NB4 (cell line): Measurements from ENCODE around the gene HLA-C.

Experiments used
- MYC ChIP-seq: IDR thresholded peaks from 2 replicates; pipeline ENCODE4 v1.6.1; 2011; ENCODE audit warnings: low read depth, low read length
- POLR2A ChIP-seq: IDR thresholded peaks from 2 replicates; pipeline ENCODE4 v1.6.1; 2011; ENCODE audit warnings: mild to moderate bottlenecking; ENCODE audit not compliant: insufficient read length; ENCODE audit errors: extremely low read depth
- TF ChIP-seq, protein P1 (sequence below): IDR thresholded peaks from one replicate; pipeline ENCODE4 v1.5.1; 2012; ENCODE audit warnings: low read depth, low read length
- TF ChIP-seq, protein P2 (sequence below): IDR thresholded peaks from 2 replicates; pipeline ENCODE4 v1.6.1; 2011; ENCODE audit warnings: low read depth, low read length

DNA sequence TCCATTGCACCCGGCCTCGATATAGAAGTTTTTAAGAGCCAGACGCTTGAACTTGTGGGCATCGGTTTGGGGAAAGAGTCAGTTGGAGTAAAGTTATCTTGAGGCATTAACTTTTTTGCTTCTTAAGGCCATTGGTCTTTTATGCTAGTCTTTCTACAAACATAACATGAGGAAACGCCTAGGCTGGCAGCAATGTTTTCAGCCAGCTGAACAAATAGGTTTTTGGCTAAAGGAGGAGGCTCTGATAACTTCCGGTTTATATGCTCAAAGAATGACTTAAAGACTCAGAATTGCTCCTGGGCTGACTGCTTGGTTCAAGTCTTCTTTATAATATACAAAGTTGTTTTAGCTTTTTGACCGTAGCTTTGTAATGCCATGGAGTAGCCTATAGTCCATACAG is 46.2 kb downstream of the HLA-C start:
- no peak for TF ChIP-seq POLR2A
- TF ChIP-seq, protein P1, sequence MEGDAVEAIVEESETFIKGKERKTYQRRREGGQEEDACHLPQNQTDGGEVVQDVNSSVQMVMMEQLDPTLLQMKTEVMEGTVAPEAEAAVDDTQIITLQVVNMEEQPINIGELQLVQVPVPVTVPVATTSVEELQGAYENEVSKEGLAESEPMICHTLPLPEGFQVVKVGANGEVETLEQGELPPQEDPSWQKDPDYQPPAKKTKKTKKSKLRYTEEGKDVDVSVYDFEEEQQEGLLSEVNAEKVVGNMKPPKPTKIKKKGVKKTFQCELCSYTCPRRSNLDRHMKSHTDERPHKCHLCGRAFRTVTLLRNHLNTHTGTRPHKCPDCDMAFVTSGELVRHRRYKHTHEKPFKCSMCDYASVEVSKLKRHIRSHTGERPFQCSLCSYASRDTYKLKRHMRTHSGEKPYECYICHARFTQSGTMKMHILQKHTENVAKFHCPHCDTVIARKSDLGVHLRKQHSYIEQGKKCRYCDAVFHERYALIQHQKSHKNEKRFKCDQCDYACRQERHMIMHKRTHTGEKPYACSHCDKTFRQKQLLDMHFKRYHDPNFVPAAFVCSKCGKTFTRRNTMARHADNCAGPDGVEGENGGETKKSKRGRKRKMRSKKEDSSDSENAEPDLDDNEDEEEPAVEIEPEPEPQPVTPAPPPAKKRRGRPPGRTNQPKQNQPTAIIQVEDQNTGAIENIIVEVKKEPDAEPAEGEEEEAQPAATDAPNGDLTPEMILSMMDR = no peak
- TF ChIP-seq, protein P2, sequence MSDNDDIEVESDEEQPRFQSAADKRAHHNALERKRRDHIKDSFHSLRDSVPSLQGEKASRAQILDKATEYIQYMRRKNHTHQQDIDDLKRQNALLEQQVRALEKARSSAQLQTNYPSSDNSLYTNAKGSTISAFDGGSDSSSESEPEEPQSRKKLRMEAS = no peak
- no peak for TF ChIP-seq MYC
